Stomach (tissue), 9 donors: ENCODE measurements around the gene TK1. TPM values are rescaled to one million over a fixed set of nuclear protein-coding genes. Genes with fewer than 3 reads are reported as not detected.

Experiments used
- DNase-seq, 2 donors: peaks; one replicate each; pipeline versions ENCODE4 v3.0.0 to v3.0.0-alpha.2; 2013 to 2019
- H3K27ac ChIP-seq, 5 donors: fragments of 200-600 bp in 4 of 5; sonication (generic) in 4 of 5; one replicate each; pipeline ENCODE4 v1.5.1; 2013 to 2019; ENCODE audit warnings: mild to moderate bottlenecking in 1 of 5, moderate library complexity in 1 of 5
- H3K27me3 ChIP-seq, 3 donors: fragments of 200-600 bp; sonication (generic); one replicate each; pipeline ENCODE4 v1.5.1; 2017 to 2019; ENCODE audit warnings: mixed run types in 1 of 3
- H3K36me3 ChIP-seq, 4 donors: fragments of 200-600 bp; sonication (generic); 1 replicate in 3 of 4; 2 replicates in 1 of 4; pipeline ENCODE4 v1.5.1; 2016 to 2019
- H3K4me1 ChIP-seq, 4 donors: fragments of 200-600 bp; sonication (generic); one replicate each; pipeline ENCODE4 v1.5.1; 2016 to 2019
- H3K4me3 ChIP-seq, 4 donors: fragments of 200-600 bp; sonication (generic) in 3 of 4; one replicate each; pipeline ENCODE4 v1.5.1; 2016 to 2019; ENCODE audit warnings: mild to moderate bottlenecking in 1 of 4
- H3K9me3 ChIP-seq, 4 donors: fragments of 200-600 bp; sonication (generic); one replicate each; pipeline ENCODE4 v1.5.1; 2016 to 2019
- CTCF ChIP-seq, 7 experiments: fragments of 450-650 bp in 4 of 7; fragments of 200-600 bp in 3 of 7; sonication (generic) in 3 of 7; IDR thresholded peaks; one replicate each; pipeline ENCODE4 v1.5.1; 2016 to 2019; ENCODE audit warnings: antibody characterized with exemption in 7 of 7, control low read depth in 2 of 7, mild to moderate bottlenecking in 1 of 7
- EP300 ChIP-seq: sonication (generic); formaldehyde crosslinking; IDR thresholded peaks from one replicate; pipeline ENCODE4 v1.6.1; 2017; ENCODE audit warnings: antibody characterized with exemption
- POLR2A ChIP-seq, 4 donors: fragments of 450-650 bp; IDR thresholded peaks; one replicate each; pipeline ENCODE4 v1.6.1; 2016; ENCODE audit warnings: antibody characterized with exemption in 4 of 4, control low read depth in 2 of 4, mild to moderate bottlenecking in 1 of 4, moderate library complexity in 1 of 4
- POLR2AphosphoS5 ChIP-seq, 3 donors: sonication (generic); formaldehyde crosslinking; IDR thresholded peaks; one replicate each; pipeline ENCODE4 v1.6.1; 2016; ENCODE audit warnings: antibody characterized with exemption in 3 of 3
- WGBS, 5 donors: extraction: QIAGEN DNeasy Blood & Tissue Kit in 3 of 5; methylation state at CpG; one replicate each; pipeline versions ENCODE4 v1.1.5 to v1.1.7; 2013 to 2018; 5-methylcytosine and 5-hydroxymethylcytosine counted together
- intact Hi-C: fragments of 100-400 bp; cut with DNase I; formaldehyde crosslinking; loops from one replicate; pipeline ENCODE4 v1.15.1; 2023; ENCODE audit warnings: low total_unique reads
- polyA plus RNA-seq, 3 donors: library from polyadenylated mRNA; stranded (reverse); fragments of 200-250 nt; gene quantifications; one replicate each; pipeline ENCODE4 v1.2.3, GENCODE V29; 2013
- total RNA-seq, 5 donors: library from RNA; depleted of rRNA; stranded (reverse); fragments of >200 nt; gene quantifications; one replicate each; pipeline versions ENCODE4 v1.1.0 to v1.2.3, GENCODE V29; 2014 to 2016
- donor health status: healthy with polysubstance abuse.
- donor health status: Bipolar disorder and iron deficiency.
- donor health status: healthy.

The TK1 gene
- total and polyA plus RNA-seq, 8 donors, result 4.5 to 38.1 (median 17.7) TPM

- H3K4me3 ChIP-seq, result no peak overlapping the region
- H3K4me1 ChIP-seq, result peaks cover 0 to 6% (median under 1%) of the 10 kb centered on the region in 4 donors
- no peak for TF ChIP-seq CTCF (IDR thresholded peaks at IDR 0.05)
- TF ChIP-seq POLR2AphosphoS5 (IDR thresholded peaks at IDR 0.05), result no peak
- no peak for TF ChIP-seq EP300
- no peak for TF ChIP-seq POLR2A (IDR thresholded peaks at IDR 0.05)
- DNase-seq, result no peak
- no peak overlapping the region for H3K27ac ChIP-seq
- intact Hi-C loops, result no loop called here
- WGBS, 5 donors, result 38 to 71% (median 60%) methylated on average over 3 of the region's 3 CpGs
- no peaks in the 10 kb centered on the region for H3K9me3 ChIP-seq
- H3K27me3 ChIP-seq, result no peaks in the 10 kb centered on the region
- peaks cover 5 to 34% (median 29%) of the 10 kb centered on the region in 4 donors for H3K36me3 ChIP-seq
Observed at GRCh38 chr17:78208486-78208885, 21.6 kb upstream of the TK1 start.

GRCh38 chr17:78206298-78206697 lies 19.4 kb upstream of the TK1 start:
- intact Hi-C loops, result no loop called here
- TF ChIP-seq POLR2AphosphoS5 (IDR thresholded peaks at IDR 0.05), result no peak
- no peak for TF ChIP-seq CTCF (IDR thresholded peaks at IDR 0.05)
- TF ChIP-seq POLR2A (IDR thresholded peaks at IDR 0.05), result no peak
- TF ChIP-seq EP300, result no peak
- Histone ChIP-seq H3K4me3 (no peak overlapping the region), H3K9me3 (no peaks in the 10 kb centered on the region), H3K4me1 (peaks cover 0 to 2% (median 0%) of the 10 kb centered on the region in 4 donors), H3K36me3 (peaks cover 5 to 45% (median 42%) of the 10 kb centered on the region in 4 donors), H3K27ac (no peak overlapping the region), H3K27me3 (no peaks in the 10 kb centered on the region)
- DNase-seq, result no peak
- WGBS, 5 donors, result 78 to 84% (median 81%) methylated on average over 7 of the region's 7 CpGs

GRCh38 chr17:78205124-78205775 lies 18.4 kb upstream of the TK1 start:
- Histone ChIP-seq H3K36me3 (peaks cover 5 to 45% (median 42%) of the 10 kb centered on the region in 4 donors), H3K9me3 (no peaks in the 10 kb centered on the region), H3K4me1 (no peaks in the 10 kb centered on the region), H3K27ac (no peak overlapping the region), H3K4me3 (no peak overlapping the region), H3K27me3 (no peaks in the 10 kb centered on the region)
- no peak for DNase-seq
- no peak for TF ChIP-seq EP300
- TF ChIP-seq POLR2A (IDR thresholded peaks at IDR 0.05), result no peak
- TF ChIP-seq POLR2AphosphoS5 (IDR thresholded peaks at IDR 0.05), result no peak
- no peak for TF ChIP-seq CTCF (IDR thresholded peaks at IDR 0.05)
- 91 to 93% (median 92%) methylated on average over 14 to 17 of the region's 17 CpGs for WGBS, 5 donors
- intact Hi-C loops, result no loop called here

- intact Hi-C loops, result no loop called here
- WGBS, 5 donors, result 87 to 89% (median 88%) methylated on average over 18 to 22 of the region's 22 CpGs
Observed at GRCh38 chr17:78204387-78205123, 17.7 kb upstream of the TK1 start.

More at GRCh38 chr17:78204387-78205123, 17.7 kb upstream of the TK1 start:
- Histone ChIP-seq H3K36me3 (peaks cover 5 to 45% (median 42%) of the 10 kb centered on the region in 4 donors), H3K27ac (no peak overlapping the region), H3K4me1 (peaks cover 2 to 6% (median 5%) of the 10 kb centered on the region in 4 donors), H3K27me3 (no peaks in the 10 kb centered on the region), H3K4me3 (no peak overlapping the region), H3K9me3 (no peaks in the 10 kb centered on the region)
- DNase-seq, result no peak
- TF ChIP-seq EP300 (no peak), CTCF (IDR thresholded peaks at IDR 0.05) (no peak), POLR2AphosphoS5 (IDR thresholded peaks at IDR 0.05) (no peak), POLR2A (IDR thresholded peaks at IDR 0.05) (no peak)
